Measurements from ENCODE around the gene RASAL2. TPM values are rescaled to one million over a fixed set of nuclear protein-coding genes. Genes with fewer than 3 reads are reported as not detected.

The RASAL2 gene
- total RNA-seq = 10 to 100 TPM in 6 of 8 experiments, 1 to 10 TPM in 2; 8.0 to 36.6 (median 23.7) TPM

- H3K27ac ChIP-seq = peak within 1 kb of the TSS; percentile 89 to 95
- WGBS, 10 experiments = 0 to 2% (median 0%) methylated on average over 2 to 31 of the region's 82 CpGs; no CpG with 5 or more reads in 5 of the 10 experiments
- in situ Hi-C loops (cut with MboI; ENCODE audit: low pct_unique_long_range_greater_than_20kb in 2 of 9, low sequenced_read_pairs in 9 of 9, unreplicated experiment in 9 of 9) = no loop called here
Observed at GRCh38 chr1:178093951-178094738, at the start of gene RASAL2. RASAL2 (plus strand) TSS chr1:178094104; CDS start chr1:178094493, 389 bp downstream.

DNA sequence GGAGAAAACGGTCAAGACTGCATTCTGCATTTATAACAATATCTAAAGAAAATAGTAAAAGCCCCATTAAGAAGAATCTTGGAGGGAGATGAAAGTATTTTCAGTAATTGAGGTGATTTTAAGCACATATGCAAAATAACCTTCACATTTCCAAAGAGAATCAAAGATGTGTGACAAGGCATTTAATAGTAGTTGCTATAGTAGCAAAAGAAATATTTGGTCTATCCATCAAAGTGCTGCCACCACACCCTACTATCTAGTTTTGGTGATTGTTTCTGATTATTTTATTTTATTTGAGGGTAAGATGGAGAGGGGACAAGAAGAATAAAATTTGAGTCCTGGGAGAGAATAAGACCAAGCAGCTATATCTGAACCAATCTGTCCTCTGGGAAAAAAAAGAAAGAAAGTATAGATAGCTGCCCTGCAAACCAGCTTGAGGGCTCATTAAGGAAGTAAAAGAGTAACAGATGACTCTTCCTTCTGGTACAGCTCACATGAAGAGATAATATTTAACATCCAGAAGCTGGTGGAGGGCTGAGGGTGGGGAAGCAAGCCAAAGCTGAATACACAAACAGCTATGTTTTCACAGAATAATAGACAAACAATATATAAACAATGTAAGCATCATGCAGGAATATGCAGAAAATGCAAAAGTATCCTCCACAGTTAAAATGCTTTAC is 47.2 kb upstream of the RASAL2 start:
- Histone ChIP-seq H3K4me1 (replicated peaks in 1 of 2) (peaks cover 2 to 7% of the 10 kb centered on the region in 2 donors), H3K27ac (no peak overlapping the region), H3K4me3 (no peak overlapping the region)
- ATAC-seq (replicated peaks in 6 of 8) = peak in 2 of 8 experiments; percentile 42 to 76
- in situ Hi-C loops (cut with MboI; ENCODE audit: low pct_unique_long_range_greater_than_20kb in 2 of 9, low sequenced_read_pairs in 9 of 9, unreplicated experiment in 9 of 9) = loop anchor here in 2 of 9 experiments (25.0 kb wide), 2 partner anchors 141 to 241 kb away; no protein-coding TSS in a partner anchor
- 0 to 100% (median 28%) methylated on average over 1 of the region's 1 CpG for WGBS, 10 experiments

More at GRCh38 chr1:178093951-178094738, at the start of gene RASAL2:
- peak; percentile 78 to 86 (median 84) for ATAC-seq (replicated peaks in 6 of 8)
- Histone ChIP-seq H3K4me1 (replicated peaks in 1 of 2) (peaks cover 18 to 31% of the 10 kb centered on the region in 2 donors), H3K4me3 (peak within 1 kb of the TSS; percentile 83 to 94 (median 89))

- H3K4me3 ChIP-seq = no peak overlapping the region
- H3K4me1 ChIP-seq (replicated peaks in 1 of 2) = peaks cover 2 to 7% of the 10 kb centered on the region in 2 donors
- ATAC-seq (replicated peaks in 6 of 8) = no peak
- in situ Hi-C loops (cut with MboI; ENCODE audit: low pct_unique_long_range_greater_than_20kb in 2 of 9, low sequenced_read_pairs in 9 of 9, unreplicated experiment in 9 of 9) = loop anchor here in 2 of 9 experiments (25.0 kb wide), 2 partner anchors 140 to 240 kb away; no protein-coding TSS in a partner anchor
- WGBS, 10 experiments = 14 to 100% (median 79%) methylated on average over 1 to 2 of the region's 2 CpGs; no CpG with 5 or more reads in 1 of the 10 experiments
- H3K27ac ChIP-seq = no peak overlapping the region
Observed at GRCh38 chr1:178047403-178048093, 46.4 kb upstream of the RASAL2 start.

DNA sequence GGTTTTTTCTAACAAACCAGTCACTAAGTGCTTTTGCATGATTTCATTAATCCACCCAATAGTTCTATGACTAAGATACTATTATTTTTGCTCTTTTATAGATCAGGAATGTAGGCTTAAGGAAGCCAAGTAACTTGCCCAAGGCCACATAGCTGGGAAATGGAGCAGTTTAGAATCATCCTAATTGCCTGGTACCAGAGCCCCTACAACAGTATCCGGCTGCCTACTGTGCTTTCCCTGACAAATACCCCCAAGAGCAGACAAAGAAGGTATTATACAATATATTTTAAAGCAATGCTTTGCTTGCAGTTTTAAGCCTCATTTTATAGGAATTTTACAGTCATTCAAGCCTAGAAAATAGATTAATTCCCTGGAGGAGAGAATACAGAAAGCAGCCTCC is 45.5 kb upstream of the RASAL2 start:
- no peak overlapping the region for H3K27ac ChIP-seq
- H3K4me3 ChIP-seq = no peak overlapping the region
- in situ Hi-C loops (cut with MboI; ENCODE audit: low pct_unique_long_range_greater_than_20kb in 2 of 9, low sequenced_read_pairs in 9 of 9, unreplicated experiment in 9 of 9) = loop anchor here in 2 of 9 experiments (25.0 kb wide), 2 partner anchors 139 to 239 kb away; no protein-coding TSS in a partner anchor
- ATAC-seq (replicated peaks in 6 of 8) = peak in 1 of 8 experiments; percentile 51
- WGBS, 10 experiments = 67 to 100% (median 100%) methylated on average over 1 of the region's 1 CpG; no CpG with 5 or more reads in 2 of the 10 experiments
- H3K4me1 ChIP-seq (replicated peaks in 1 of 2) = peaks cover 8 to 15% of the 10 kb centered on the region in 2 donors

DNA sequence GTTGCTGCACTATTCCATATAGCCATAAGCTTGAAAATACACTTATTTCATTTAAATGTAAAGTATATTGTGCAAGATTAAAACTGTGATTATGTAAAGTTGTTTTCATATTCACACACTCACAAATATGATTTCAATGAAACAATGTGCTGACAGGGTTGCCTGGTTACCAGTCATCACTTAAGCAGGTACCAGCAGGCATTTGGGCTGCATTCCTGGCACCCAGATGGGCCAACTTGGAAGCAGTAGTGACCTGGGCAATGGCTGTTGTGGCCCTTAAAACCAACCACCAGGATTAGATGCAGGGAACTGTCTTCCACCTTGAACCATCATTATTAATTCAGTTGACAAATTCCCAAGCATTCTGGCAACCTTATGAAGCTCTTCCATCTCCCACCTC is 45.0 kb upstream of the RASAL2 start:
- Histone ChIP-seq H3K27ac (no peak overlapping the region), H3K4me3 (no peak overlapping the region), H3K4me1 (replicated peaks in 1 of 2) (peaks cover 8 to 15% of the 10 kb centered on the region in 2 donors)
- in situ Hi-C loops (cut with MboI; ENCODE audit: low pct_unique_long_range_greater_than_20kb in 2 of 9, low sequenced_read_pairs in 9 of 9, unreplicated experiment in 9 of 9) = loop anchor here in 2 of 9 experiments (25.0 kb wide), 2 partner anchors 138 to 238 kb away; no protein-coding TSS in a partner anchor
- ATAC-seq (replicated peaks in 6 of 8) = no peak

GRCh38 chr1:178050084-178050483 is 43.8 kb upstream of the RASAL2 start:
- H3K4me1 ChIP-seq (replicated peaks in 1 of 2) = peaks cover 8 to 15% of the 10 kb centered on the region in 2 donors
- H3K27ac ChIP-seq = no peak overlapping the region
- ATAC-seq (replicated peaks in 6 of 8) = no peak
- H3K4me3 ChIP-seq = no peak overlapping the region
- WGBS, 10 experiments = 60 to 81% (median 73%) methylated on average over 3 to 6 of the region's 6 CpGs; no CpG with 5 or more reads in 1 of the 10 experiments
- in situ Hi-C loops (cut with MboI; ENCODE audit: low pct_unique_long_range_greater_than_20kb in 2 of 9, low sequenced_read_pairs in 9 of 9, unreplicated experiment in 9 of 9) = no loop called here

GRCh38 chr1:178051071-178051470 is 42.8 kb upstream of the RASAL2 start:
- H3K4me3 ChIP-seq = no peak overlapping the region
- no peak for ATAC-seq (replicated peaks in 6 of 8)
- 0 to 82% (median 74%) methylated on average over 1 to 3 of the region's 3 CpGs; no CpG with 5 or more reads in 4 of the 10 experiments for WGBS, 10 experiments
- H3K27ac ChIP-seq = no peak overlapping the region
- peaks cover 8 to 15% of the 10 kb centered on the region in 2 donors for H3K4me1 ChIP-seq (replicated peaks in 1 of 2)
- in situ Hi-C loops (cut with MboI; ENCODE audit: low pct_unique_long_range_greater_than_20kb in 2 of 9, low sequenced_read_pairs in 9 of 9, unreplicated experiment in 9 of 9) = no loop called here

- Histone ChIP-seq H3K4me1 (replicated peaks in 1 of 2) (peaks cover 11 to 16% of the 10 kb centered on the region in 2 donors), H3K27ac (no peak overlapping the region), H3K4me3 (no peak overlapping the region)
- 0 to 39% (median 27%) methylated on average over 1 to 9 of the region's 10 CpGs for WGBS, 10 experiments
- ATAC-seq (replicated peaks in 6 of 8) = peak in 5 of 8 experiments; percentile 36 to 66 (median 59)
- in situ Hi-C loops (cut with MboI; ENCODE audit: low pct_unique_long_range_greater_than_20kb in 2 of 9, low sequenced_read_pairs in 9 of 9, unreplicated experiment in 9 of 9) = no loop called here
Observed at GRCh38 chr1:178052650-178053461, 41.0 kb upstream of the RASAL2 start.

DNA sequence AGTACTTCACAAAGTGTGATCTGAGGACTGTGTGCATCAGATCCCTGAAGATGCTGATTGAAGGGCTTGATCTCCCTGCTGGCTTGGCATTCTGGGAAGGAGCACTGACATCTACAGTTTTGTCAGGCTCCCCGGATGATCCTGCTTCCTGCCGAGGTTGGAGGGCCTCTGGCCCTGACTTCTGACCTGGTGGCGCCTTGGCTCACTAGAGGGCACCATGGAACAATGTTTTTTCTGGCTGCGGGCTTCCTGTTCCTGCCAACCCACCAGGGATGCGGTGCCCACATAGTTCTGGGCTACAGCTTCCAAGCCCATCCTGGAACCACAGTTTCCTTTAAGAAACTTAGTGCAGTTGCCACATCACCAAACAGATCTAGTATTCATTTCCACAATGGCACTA is 38.8 kb upstream of the RASAL2 start:
- Histone ChIP-seq H3K4me3 (no peak overlapping the region), H3K4me1 (replicated peaks in 1 of 2) (peaks cover 20 to 23% of the 10 kb centered on the region in 2 donors), H3K27ac (no peak overlapping the region)
- ATAC-seq (replicated peaks in 6 of 8) = peak in 3 of 8 experiments; percentile 18 to 53 (median 41)
- 40 to 100% (median 83%) methylated on average over 1 to 5 of the region's 5 CpGs; no CpG with 5 or more reads in 1 of the 10 experiments for WGBS, 10 experiments
- in situ Hi-C loops (cut with MboI; ENCODE audit: low pct_unique_long_range_greater_than_20kb in 2 of 9, low sequenced_read_pairs in 9 of 9, unreplicated experiment in 9 of 9) = no loop called here

DNA sequence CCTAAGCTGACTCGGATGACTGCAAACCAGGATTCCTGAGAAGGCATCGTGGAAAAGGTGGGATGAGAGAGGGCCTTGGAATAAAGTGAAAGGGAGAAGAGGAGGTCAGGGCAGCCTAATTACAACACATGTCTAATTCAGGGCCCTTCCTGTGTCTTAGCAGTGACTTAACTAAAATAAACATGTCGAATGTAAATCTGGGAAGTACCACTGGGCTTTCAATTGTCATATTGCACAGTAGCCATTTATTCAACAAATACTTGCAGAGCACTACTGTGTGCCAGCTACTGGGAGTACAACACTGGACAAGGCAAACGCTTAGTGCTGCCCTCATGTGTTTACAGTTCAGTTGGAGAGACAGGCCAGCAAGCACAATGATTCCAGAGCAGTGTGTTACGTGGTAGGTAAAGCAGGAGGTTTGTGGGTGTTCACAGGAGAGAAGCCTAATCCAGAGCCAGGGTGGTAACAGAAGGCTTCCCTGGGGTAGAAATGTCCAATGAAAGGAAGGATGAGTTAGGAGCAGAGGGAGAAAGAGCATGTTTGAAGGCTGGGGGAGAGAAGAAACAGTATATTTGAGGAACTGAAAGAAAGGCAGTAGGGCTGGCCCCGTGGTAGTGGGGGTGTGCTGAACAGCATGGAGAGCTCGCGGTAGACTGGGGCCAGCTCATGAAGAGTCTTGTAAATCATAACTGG is 38.0 kb upstream of the RASAL2 start:
- H3K27ac ChIP-seq = no peak overlapping the region
- WGBS, 10 experiments = 61 to 97% (median 81%) methylated on average over 2 to 8 of the region's 8 CpGs
- in situ Hi-C loops (cut with MboI; ENCODE audit: low pct_unique_long_range_greater_than_20kb in 2 of 9, low sequenced_read_pairs in 9 of 9, unreplicated experiment in 9 of 9) = no loop called here
- ATAC-seq (replicated peaks in 6 of 8) = peak in 2 of 8 experiments; percentile 13 to 21
- peaks cover 23 to 26% of the 10 kb centered on the region in 2 donors for H3K4me1 ChIP-seq (replicated peaks in 1 of 2)
- no peak overlapping the region for H3K4me3 ChIP-seq

DNA sequence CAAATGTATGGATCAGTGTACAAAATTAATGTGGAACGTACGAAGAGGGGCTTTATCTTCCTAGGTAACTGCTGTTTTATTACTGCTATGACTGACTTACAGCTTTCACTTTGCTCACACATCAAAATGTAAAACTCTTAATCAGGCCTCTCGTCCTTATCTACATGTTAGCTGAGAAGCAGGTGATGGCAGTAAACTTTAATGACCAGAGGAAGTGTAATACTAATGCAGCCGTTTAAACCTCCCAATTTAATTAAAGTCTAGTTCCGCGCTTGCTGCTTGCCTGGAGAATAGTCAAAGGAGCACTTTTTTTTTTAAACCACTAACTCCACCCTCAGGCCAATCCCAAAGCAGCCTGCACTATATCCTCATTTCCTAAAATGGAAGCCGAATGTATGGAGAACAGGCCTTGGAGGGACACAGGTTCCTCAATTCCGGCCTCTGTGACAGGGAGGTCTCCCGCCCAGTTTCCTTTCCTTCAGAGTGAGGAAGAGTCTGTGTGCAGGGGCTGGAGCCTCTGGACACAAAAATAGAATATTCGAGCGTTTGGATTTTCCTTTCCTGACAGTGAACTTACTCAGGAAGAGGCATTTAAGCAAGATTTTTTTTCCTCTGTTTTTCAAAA is 36.7 kb upstream of the RASAL2 start:
- whole genome bisulfite sequencing, 10 experiments = 67 to 94% (median 86%) methylated on average over 3 to 11 of the region's 11 CpGs
- in situ Hi-C loops (cut with MboI; ENCODE audit: low pct_unique_long_range_greater_than_20kb in 2 of 9, low sequenced_read_pairs in 9 of 9, unreplicated experiment in 9 of 9) = no loop called here
- no peak for ATAC-seq (replicated peaks in 6 of 8)
- Histone ChIP-seq H3K4me1 (replicated peaks in 1 of 2) (peaks cover 29 to 32% of the 10 kb centered on the region in 2 donors), H3K27ac (no peak overlapping the region), H3K4me3 (no peak overlapping the region)

Measured in motor neuron (in vitro differentiated cells).